Liver (tissue), 3 donors: ENCODE data around the gene TLCD1.

ENCODE experiments used
- CTCF ChIP-seq: fragments of 150-350 bp; IDR thresholded peaks from 2 replicates; pipeline ENCODE4 v1.5.1; 2017; ENCODE audit warnings: improper control_type of control experiment, low read depth, low read length; ENCODE audit not compliant: missing input control
- EGR1 ChIP-seq, 2 donors: IDR thresholded peaks; 2 replicates each; pipeline ENCODE4 v1.6.1; 2016 to 2018; ENCODE audit warnings: antibody characterized with exemption in 2 of 2, low read depth in 2 of 2
- GABPA ChIP-seq, 2 donors: IDR thresholded peaks in 1 of 2; conservative IDR thresholded peaks in 1 of 2; 2 replicates each; pipeline ENCODE4 v1.6.1; 2016; ENCODE audit warnings: antibody characterized with exemption in 2 of 2, mild to moderate bottlenecking in 1 of 2, moderate library complexity in 1 of 2
- HNF4G ChIP-seq: IDR thresholded peaks from 2 replicates; pipeline ENCODE4 v1.6.1; 2016; ENCODE audit warnings: antibody characterized with exemption
- JUND ChIP-seq, 2 donors: IDR thresholded peaks; 2 replicates each; pipeline ENCODE4 v1.6.1; 2016; ENCODE audit warnings: antibody characterized with exemption in 2 of 2
- MAX ChIP-seq: IDR thresholded peaks from 2 replicates; pipeline ENCODE4 v1.6.1; 2016; ENCODE audit warnings: antibody characterized with exemption
- NR2F2 ChIP-seq: IDR thresholded peaks from 2 replicates; pipeline ENCODE4 v1.6.1; 2016; ENCODE audit warnings: antibody characterized with exemption
- RAD21 ChIP-seq, 2 donors: IDR thresholded peaks; 2 replicates each; pipeline ENCODE4 v1.6.1; 2016; ENCODE audit warnings: antibody characterized with exemption in 2 of 2, mild to moderate bottlenecking in 2 of 2
- REST ChIP-seq: IDR thresholded peaks from 2 replicates; pipeline ENCODE4 v1.6.1; 2016; ENCODE audit warnings: antibody characterized with exemption, mild to moderate bottlenecking
- TAF1 ChIP-seq: conservative IDR thresholded peaks from 2 replicates; pipeline ENCODE4 v1.6.1; 2016; ENCODE audit warnings: antibody characterized with exemption, mild to moderate bottlenecking
- YY1 ChIP-seq: IDR thresholded peaks from 2 replicates; pipeline ENCODE4 v1.6.1; 2016; ENCODE audit warnings: antibody characterized with exemption, mild to moderate bottlenecking
- ZBTB33 ChIP-seq: IDR thresholded peaks from 2 replicates; pipeline ENCODE4 v1.6.1; 2016; ENCODE audit warnings: antibody characterized with exemption
- donor health status: healthy.
- donor health status: healthy.

GRCh38 chr17:28719021-28719433 lies 7.0 kb downstream of the TLCD1 start:
- TF ChIP-seq YY1 (no peak), CTCF (no peak), GABPA (IDR thresholded peaks at IDR 0.05 in 1 of 2, conservative IDR thresholded peaks at IDR 0.05 in 1 of 2) (no peak), REST (no peak), EGR1 (IDR thresholded peaks at IDR 0.05; ENCODE audit: low read depth in 2 of 2) (no peak), TAF1 (no peak), MAX (no peak), JUND (IDR thresholded peaks at IDR 0.05) (peak in 1 of 2 donors; percentile 28), NR2F2 (no peak), RAD21 (IDR thresholded peaks at IDR 0.05) (no peak), ZBTB33 (no peak), HNF4G (no peak)
